Lung (tissue), 12 donors: Measurements from ENCODE around the gene S1PR5. TPM values are rescaled to one million over a fixed set of nuclear protein-coding genes. Genes with fewer than 3 reads are reported as not detected.

Source experiments
- ATAC-seq: fragments of 200-7000 bp; cut with Tn5 transposase; one replicate; pipeline ENCODE4 v1.9.1; 2020; ENCODE audit warnings: moderate number of reproducible peaks; ENCODE audit not compliant: insufficient read depth, low FRiP score
- DNase-seq, 3 donors: peaks; one replicate each; pipeline ENCODE4 v3.0.0-alpha.2; 2013 to 2017
- H3K27ac ChIP-seq, 2 donors: one replicate each; pipeline ENCODE4 v1.5.1; 2013; ENCODE audit warnings: mild to moderate bottlenecking in 2 of 2, moderate library complexity in 2 of 2, control low read depth in 1 of 2, inconsistent platforms in 1 of 2, low read depth in 1 of 2, low read length in 1 of 2
- H3K27me3 ChIP-seq, 3 donors: one replicate each; pipeline ENCODE4 v1.5.1; 2013; ENCODE audit warnings: low read length in 2 of 3; ENCODE audit not compliant: control insufficient read depth in 3 of 3, insufficient read depth in 3 of 3
- H3K36me3 ChIP-seq, 4 donors: one replicate each; pipeline ENCODE4 v1.5.1; 2013; ENCODE audit warnings: low read length in 4 of 4, mild to moderate bottlenecking in 1 of 4, moderate library complexity in 1 of 4; ENCODE audit not compliant: control insufficient read depth in 4 of 4, insufficient read depth in 4 of 4
- H3K4me1 ChIP-seq, 5 donors: one replicate each; pipeline ENCODE4 v1.5.1; 2013; ENCODE audit warnings: low read length in 5 of 5, mild to moderate bottlenecking in 2 of 5, moderate library complexity in 1 of 5; ENCODE audit not compliant: control insufficient read depth in 5 of 5, insufficient read depth in 5 of 5
- H3K4me3 ChIP-seq: one replicate; pipeline ENCODE4 v1.5.1; 2013; ENCODE audit warnings: mild to moderate bottlenecking, control low read depth, moderate library complexity
- H3K9ac ChIP-seq, 2 donors: one replicate each; pipeline ENCODE4 v1.5.1; 2013; ENCODE audit warnings: low read length in 2 of 2, control low read depth in 1 of 2; ENCODE audit not compliant: insufficient read depth in 1 of 2
- H3K9me3 ChIP-seq, 4 donors: one replicate each; pipeline ENCODE4 v1.5.1; 2013; ENCODE audit warnings: low read length in 3 of 4, mild to moderate bottlenecking in 1 of 4, moderate library complexity in 1 of 4; ENCODE audit not compliant: control insufficient read depth in 4 of 4, insufficient read depth in 3 of 4
- WGBS, 2 donors: extraction: QIAGEN DNeasy Blood & Tissue Kit; methylation state at CpG; one replicate each; pipeline ENCODE4 v1.1.7; 2013; 5-methylcytosine and 5-hydroxymethylcytosine counted together
- polyA plus RNA-seq, 2 donors: library from polyadenylated mRNA; stranded (reverse); fragments of 200-250 nt; gene quantifications; one replicate each; pipeline ENCODE4 v1.2.1, GENCODE V29; 2013
- total RNA-seq, 2 donors: library from RNA; depleted of rRNA in 1 of 2; stranded (reverse); fragments of >200 nt in 1 of 2; gene quantifications; one replicate each; pipeline ENCODE4 v1.2.1, GENCODE V29; 2014 to 2021
- TF ChIP-seq, protein P1 (sequence below): IDR thresholded peaks from 2 replicates; pipeline ENCODE4 v1.5.1; 2012; ENCODE audit warnings: mild to moderate bottlenecking; ENCODE audit errors: control extremely low read depth, extremely low read depth
- donor health status: control.
- donor health status: control.
- donor health status: Bipolar disorder and iron deficiency.
- donor health status: healthy.
- donor health status: DM: yes; HTN: yes; CAD: no.

S1PR5 gene
- total and polyA plus RNA-seq, 4 donors: 0.26 to 1.4 (median 0.89) TPM

DNA sequence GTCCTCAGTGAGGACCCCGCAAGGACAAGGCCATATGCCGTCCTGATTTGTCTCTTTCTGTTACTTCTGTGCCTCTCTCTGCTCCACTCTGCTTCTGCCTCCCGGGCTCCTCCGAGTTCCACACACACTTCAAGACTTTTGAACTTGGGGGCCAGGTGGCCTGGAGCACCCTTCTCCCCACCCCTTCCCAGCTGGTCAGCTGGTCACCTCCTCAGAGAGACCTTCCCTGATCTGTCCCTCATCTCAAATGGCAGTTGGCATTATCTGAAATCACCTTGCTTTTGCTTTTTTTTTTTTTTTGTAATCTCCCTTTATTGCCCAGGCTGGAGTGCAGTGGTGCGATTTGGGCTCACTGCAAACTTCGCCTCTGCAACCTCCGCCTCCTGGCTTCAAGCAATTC lies 2.2 kb upstream of the S1PR5 start:
- Histone ChIP-seq H3K4me1 (peaks cover 0 to 8% (median 4%) of the 10 kb centered on the region in 5 donors), H3K4me3 (no peak overlapping the region), H3K9ac (no peak overlapping the region), H3K27ac (no peak overlapping the region), H3K9me3 (peaks cover 0 to 5% (median 0%) of the 10 kb centered on the region in 4 donors), H3K36me3 (no peaks in the 10 kb centered on the region), H3K27me3 (peaks cover 11 to 48% (median 39%) of the 10 kb centered on the region in 3 donors)
- TF ChIP-seq, protein P1, sequence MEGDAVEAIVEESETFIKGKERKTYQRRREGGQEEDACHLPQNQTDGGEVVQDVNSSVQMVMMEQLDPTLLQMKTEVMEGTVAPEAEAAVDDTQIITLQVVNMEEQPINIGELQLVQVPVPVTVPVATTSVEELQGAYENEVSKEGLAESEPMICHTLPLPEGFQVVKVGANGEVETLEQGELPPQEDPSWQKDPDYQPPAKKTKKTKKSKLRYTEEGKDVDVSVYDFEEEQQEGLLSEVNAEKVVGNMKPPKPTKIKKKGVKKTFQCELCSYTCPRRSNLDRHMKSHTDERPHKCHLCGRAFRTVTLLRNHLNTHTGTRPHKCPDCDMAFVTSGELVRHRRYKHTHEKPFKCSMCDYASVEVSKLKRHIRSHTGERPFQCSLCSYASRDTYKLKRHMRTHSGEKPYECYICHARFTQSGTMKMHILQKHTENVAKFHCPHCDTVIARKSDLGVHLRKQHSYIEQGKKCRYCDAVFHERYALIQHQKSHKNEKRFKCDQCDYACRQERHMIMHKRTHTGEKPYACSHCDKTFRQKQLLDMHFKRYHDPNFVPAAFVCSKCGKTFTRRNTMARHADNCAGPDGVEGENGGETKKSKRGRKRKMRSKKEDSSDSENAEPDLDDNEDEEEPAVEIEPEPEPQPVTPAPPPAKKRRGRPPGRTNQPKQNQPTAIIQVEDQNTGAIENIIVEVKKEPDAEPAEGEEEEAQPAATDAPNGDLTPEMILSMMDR: no peak
- WGBS, 2 donors: 68 to 81% methylated on average over 7 of the region's 7 CpGs
- no peak for DNase-seq
- ATAC-seq: no peak

DNA sequence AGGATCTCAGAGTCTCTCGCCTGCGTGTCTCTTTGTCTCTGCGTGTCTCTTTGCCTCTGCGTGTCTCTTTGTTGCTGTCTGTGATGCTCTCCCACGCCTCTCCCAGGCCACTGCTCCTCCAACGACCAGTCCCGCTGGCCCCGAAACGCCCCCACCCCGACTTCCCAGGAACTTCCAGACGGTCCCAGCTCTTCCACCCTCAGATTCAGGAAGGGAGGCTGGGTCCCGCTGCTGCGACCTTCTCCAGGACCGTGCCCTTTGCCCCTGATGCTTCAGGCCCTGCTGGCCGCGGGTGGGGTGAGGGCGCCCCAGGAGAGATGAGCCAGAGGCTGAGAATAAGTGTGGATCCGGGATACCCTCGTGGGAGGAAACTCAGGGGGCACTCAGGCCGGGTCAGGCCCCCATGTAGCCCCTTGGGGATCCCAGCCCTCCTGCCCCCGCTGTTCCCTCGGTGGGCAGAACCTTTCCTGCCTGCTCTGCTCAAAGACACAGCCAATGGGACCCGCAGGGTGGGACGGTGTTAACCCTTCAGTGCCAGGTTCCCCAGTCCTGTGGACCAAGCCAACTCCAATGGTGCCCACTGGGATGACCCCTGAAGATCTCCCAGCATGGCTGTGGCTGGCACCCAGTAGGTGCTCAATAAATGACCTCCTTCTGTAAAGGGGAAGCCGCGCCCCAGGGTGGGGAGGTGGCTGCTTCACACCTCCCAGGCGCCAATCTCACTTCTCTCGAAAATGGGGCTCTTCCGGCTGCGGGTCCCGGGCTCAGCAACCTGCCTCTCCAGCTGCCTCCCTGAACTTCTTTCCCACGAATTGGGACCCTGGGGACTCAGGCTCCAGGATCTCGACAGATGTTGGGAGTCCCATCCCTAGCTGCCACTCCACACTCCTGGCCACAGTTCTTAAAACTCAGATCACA lies 1.5 kb upstream of the S1PR5 start:
- Histone ChIP-seq H3K36me3 (no peaks in the 10 kb centered on the region), H3K4me1 (peaks cover 0 to 14% (median 4%) of the 10 kb centered on the region in 5 donors), H3K9me3 (peaks cover 0 to 7% (median 0%) of the 10 kb centered on the region in 4 donors), H3K27me3 (peaks cover 17 to 55% (median 45%) of the 10 kb centered on the region in 3 donors), H3K4me3 (no peak overlapping the region), H3K9ac (no peak overlapping the region), H3K27ac (no peak overlapping the region)
- ATAC-seq (no peak), DNase-seq (no peak)
- WGBS, 2 donors: 12 to 18% methylated on average over 33 of the region's 33 CpGs
- TF ChIP-seq, protein P1: no peak

DNA sequence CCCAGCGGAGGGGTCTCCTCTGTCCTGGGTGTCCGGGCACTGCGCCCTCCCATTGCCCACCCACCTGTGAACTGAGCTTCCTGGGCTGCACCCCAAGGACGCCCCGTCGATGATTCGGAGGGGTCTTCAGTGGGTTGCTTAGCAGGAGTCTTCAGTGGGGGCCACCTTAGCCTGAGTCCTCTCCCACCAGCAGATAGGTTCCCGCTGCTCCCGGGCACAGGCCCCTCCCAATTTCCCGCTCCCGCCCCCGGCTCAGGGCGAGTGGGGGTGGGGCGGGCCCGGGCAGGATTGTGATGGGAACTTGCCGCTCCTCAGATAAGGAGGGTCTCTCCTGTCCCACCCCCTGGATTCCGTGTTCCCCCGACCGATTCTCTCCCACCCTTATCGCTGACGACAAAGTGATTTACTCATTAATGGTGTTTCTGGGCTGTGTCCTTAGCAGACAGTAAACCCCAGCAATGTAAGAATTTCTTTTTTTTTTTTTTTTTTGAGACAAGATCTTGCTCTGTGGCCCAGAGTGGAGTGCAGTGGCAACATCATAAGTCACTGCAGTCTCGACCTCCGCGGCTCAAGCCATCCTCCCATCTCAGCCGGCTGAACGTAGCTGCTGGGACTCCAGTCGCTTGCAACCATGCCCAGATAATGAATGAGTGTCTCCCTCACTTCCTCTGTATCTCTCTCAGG lies 655 bp upstream of the S1PR5 start:
- DNase-seq (peak in 1 of 3 donors; percentile 21), ATAC-seq (no peak)
- WGBS, 2 donors: 1 to 3% methylated on average over 25 to 27 of the region's 27 CpGs
- TF ChIP-seq, protein P1: no peak
- Histone ChIP-seq H3K27me3 (peaks cover 19 to 63% (median 50%) of the 10 kb centered on the region in 3 donors), H3K4me3 (no peak overlapping the region), H3K4me1 (peaks cover 0 to 14% (median 4%) of the 10 kb centered on the region in 5 donors), H3K9me3 (peaks cover 0 to 7% (median 0%) of the 10 kb centered on the region in 4 donors), H3K36me3 (no peaks in the 10 kb centered on the region), H3K9ac (no peak overlapping the region), H3K27ac (no peak overlapping the region)
